Osteocyte (in vitro differentiated cells): Measurements from ENCODE around the gene AP2A1. TPM values are rescaled to one million over a fixed set of nuclear protein-coding genes. Genes with fewer than 3 reads are reported as not detected.
A peak's percentile ranks its signal among the peaks of the same experiment; 100 is the strongest.

Experiments used
- DNase-seq: peaks from one replicate; pipeline ENCODE4 v3.0.0; 2021; ENCODE audit warnings: mixed read lengths; ENCODE audit not compliant: unreplicated experiment; ENCODE audit errors: extremely low spot score
- H3K27ac Mint-ChIP-seq: one replicate; pipeline ENCODE4 v1.8.0; 2021; ENCODE audit warnings: mild to moderate bottlenecking, mixed read lengths; ENCODE audit not compliant: unreplicated experiment
- H3K27me3 Mint-ChIP-seq: one replicate; pipeline ENCODE4 v1.8.0; 2021; ENCODE audit warnings: mixed read lengths; ENCODE audit not compliant: unreplicated experiment
- H3K36me3 Mint-ChIP-seq: one replicate; pipeline ENCODE4 v1.8.0; 2021; ENCODE audit warnings: mixed read lengths; ENCODE audit not compliant: unreplicated experiment
- H3K4me1 Mint-ChIP-seq: one replicate; pipeline ENCODE4 v1.8.0; 2021; ENCODE audit warnings: mixed read lengths; ENCODE audit not compliant: unreplicated experiment
- H3K4me3 Mint-ChIP-seq: one replicate; pipeline ENCODE4 v1.8.0; 2021; ENCODE audit warnings: mild to moderate bottlenecking, moderate library complexity, mixed read lengths; ENCODE audit not compliant: unreplicated experiment
- H3K9me3 Mint-ChIP-seq: one replicate; pipeline ENCODE4 v1.8.0; 2021; ENCODE audit warnings: mixed read lengths; ENCODE audit not compliant: unreplicated experiment
- CTCF ChIP-seq: fragments of 200-600 bp; sonication (generic); IDR thresholded peaks from 2 replicates; pipeline ENCODE4 v1.5.0; 2021; ENCODE audit warnings: antibody characterized with exemption, mild to moderate bottlenecking, moderate library complexity
- total RNA-seq: library from RNA; stranded (reverse); gene quantifications from 2 replicates; pipeline ENCODE4 v1.2.1, GENCODE V29; 2021

AP2A1 gene
- total RNA-seq, 1 donor from 2014 or later: 133 TPM

GRCh38 chr19:49803529-49803856 lies 36.7 kb downstream of the AP2A1 start:
- H3K36me3 Mint-ChIP-seq: peaks cover 24% of the 10 kb centered on the region
- no peak overlapping the region for H3K4me3 Mint-ChIP-seq
- H3K27ac Mint-ChIP-seq: peak overlapping the region; percentile 14
- no peak for TF ChIP-seq CTCF
- H3K27me3 Mint-ChIP-seq: no peaks in the 10 kb centered on the region
- DNase-seq: no peak
- no peaks in the 10 kb centered on the region for H3K9me3 Mint-ChIP-seq
- H3K4me1 Mint-ChIP-seq: peaks cover 2% of the 10 kb centered on the region

GRCh38 chr19:49805822-49806619 lies 39.2 kb downstream of the AP2A1 start:
- no peaks in the 10 kb centered on the region for H3K9me3 Mint-ChIP-seq
- TF ChIP-seq CTCF: no peak
- no peak overlapping the region for H3K4me3 Mint-ChIP-seq
- no peak for DNase-seq
- peaks cover 12% of the 10 kb centered on the region for H3K4me1 Mint-ChIP-seq
- no peaks in the 10 kb centered on the region for H3K27me3 Mint-ChIP-seq
- peak overlapping the region; percentile 21 for H3K27ac Mint-ChIP-seq
- peaks cover 15% of the 10 kb centered on the region for H3K36me3 Mint-ChIP-seq

GRCh38 chr19:49806620-49806959 lies 39.8 kb downstream of the AP2A1 start:
- H3K4me1 Mint-ChIP-seq: peaks cover 12% of the 10 kb centered on the region
- no peak overlapping the region for H3K4me3 Mint-ChIP-seq
- no peaks in the 10 kb centered on the region for H3K9me3 Mint-ChIP-seq
- no peak for DNase-seq
- no peaks in the 10 kb centered on the region for H3K27me3 Mint-ChIP-seq
- TF ChIP-seq CTCF: no peak
- H3K36me3 Mint-ChIP-seq: peaks cover 15% of the 10 kb centered on the region
- H3K27ac Mint-ChIP-seq: peak overlapping the region; percentile 21

- peaks cover 15% of the 10 kb centered on the region for H3K36me3 Mint-ChIP-seq
- peak overlapping the region; percentile 18 for H3K27ac Mint-ChIP-seq
- H3K4me1 Mint-ChIP-seq: peaks cover 11% of the 10 kb centered on the region
- H3K4me3 Mint-ChIP-seq: no peak overlapping the region
- H3K27me3 Mint-ChIP-seq: no peaks in the 10 kb centered on the region
- no peak for DNase-seq
- no peaks in the 10 kb centered on the region for H3K9me3 Mint-ChIP-seq
- no peak for TF ChIP-seq CTCF
Measured at GRCh38 chr19:49807058-49807903, 40.5 kb downstream of the AP2A1 start.
